ENCODE results near the gene ARRDC3. TPM values are rescaled to one million over a fixed set of nuclear protein-coding genes. Genes with fewer than 3 reads are reported as not detected.

Gene ARRDC3
- total RNA-seq, 2 donors from 2014 or later = 28.0 to 37.6 TPM

DNA sequence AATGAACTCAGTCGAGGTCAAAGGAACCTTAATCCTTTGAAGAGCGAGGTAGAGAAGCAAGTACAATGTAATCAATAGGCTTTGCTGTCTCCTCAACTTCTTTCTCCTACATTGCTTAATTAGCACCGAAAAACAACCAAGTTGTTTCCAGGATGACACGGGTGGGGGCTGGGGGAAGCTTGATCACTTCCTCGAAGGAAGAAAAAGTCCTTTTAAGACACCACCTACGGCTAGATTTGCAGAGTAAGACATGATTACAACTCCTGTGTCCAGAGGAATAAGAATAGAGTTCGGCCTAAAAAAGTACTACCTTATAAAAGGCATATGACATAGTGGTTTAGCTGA, 811 bp upstream of the ARRDC3 start:
- Histone ChIP-seq H3K27ac (peak overlapping the region; percentile 100), H3K27me3 (no peaks in the 10 kb centered on the region), H3K4me3 (peak overlapping the region; percentile 81), H3K9ac (ENCODE audit: low read depth in 2 of 2, low read length in 2 of 2) (peak overlapping the region; percentile 72 to 100), H3K36me3 (no peaks in the 10 kb centered on the region), H3K4me1 (peaks cover 7% of the 10 kb centered on the region), H3K9me3 (no peaks in the 10 kb centered on the region)
- TF ChIP-seq, protein P1, sequence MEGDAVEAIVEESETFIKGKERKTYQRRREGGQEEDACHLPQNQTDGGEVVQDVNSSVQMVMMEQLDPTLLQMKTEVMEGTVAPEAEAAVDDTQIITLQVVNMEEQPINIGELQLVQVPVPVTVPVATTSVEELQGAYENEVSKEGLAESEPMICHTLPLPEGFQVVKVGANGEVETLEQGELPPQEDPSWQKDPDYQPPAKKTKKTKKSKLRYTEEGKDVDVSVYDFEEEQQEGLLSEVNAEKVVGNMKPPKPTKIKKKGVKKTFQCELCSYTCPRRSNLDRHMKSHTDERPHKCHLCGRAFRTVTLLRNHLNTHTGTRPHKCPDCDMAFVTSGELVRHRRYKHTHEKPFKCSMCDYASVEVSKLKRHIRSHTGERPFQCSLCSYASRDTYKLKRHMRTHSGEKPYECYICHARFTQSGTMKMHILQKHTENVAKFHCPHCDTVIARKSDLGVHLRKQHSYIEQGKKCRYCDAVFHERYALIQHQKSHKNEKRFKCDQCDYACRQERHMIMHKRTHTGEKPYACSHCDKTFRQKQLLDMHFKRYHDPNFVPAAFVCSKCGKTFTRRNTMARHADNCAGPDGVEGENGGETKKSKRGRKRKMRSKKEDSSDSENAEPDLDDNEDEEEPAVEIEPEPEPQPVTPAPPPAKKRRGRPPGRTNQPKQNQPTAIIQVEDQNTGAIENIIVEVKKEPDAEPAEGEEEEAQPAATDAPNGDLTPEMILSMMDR (IDR thresholded peaks at IDR 0.05) = no peak
- DNase-seq = peak; percentile 57
- intact Hi-C loops (cut with DNase I) = loop anchor here (2.0 kb wide), 2 partner anchors 159 to 281 kb away; no protein-coding TSS in a partner anchor

DNA sequence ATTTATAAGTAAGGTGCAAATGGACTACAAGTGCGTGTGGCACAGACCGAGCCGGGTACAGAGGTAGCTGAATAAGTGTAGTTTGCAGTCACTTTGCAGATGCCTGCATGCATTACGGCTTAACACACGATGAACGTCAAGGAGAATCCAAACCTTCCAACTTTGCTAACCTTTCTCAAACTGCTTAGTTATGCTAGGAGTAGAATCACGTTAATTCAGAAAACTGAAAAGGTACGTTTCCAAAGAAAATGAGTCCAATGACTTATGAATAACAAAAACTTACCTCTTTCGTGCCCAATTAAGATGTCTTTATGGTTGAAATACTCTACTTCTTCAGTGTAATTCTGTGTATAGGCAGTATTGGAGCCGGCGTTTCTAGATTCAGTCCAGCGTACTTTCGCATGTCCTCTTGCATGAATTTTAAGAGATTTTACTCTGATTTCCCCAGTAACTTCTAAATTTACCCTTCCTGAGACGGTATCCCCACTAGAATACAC, 539 bp downstream of the ARRDC3 start:
- H3K9ac ChIP-seq (ENCODE audit: low read depth in 2 of 2, low read length in 2 of 2) = peak overlapping the region; percentile 72 to 100
- DNase-seq = peak; percentile 49
- H3K36me3 ChIP-seq = no peaks in the 10 kb centered on the region
- intact Hi-C loops (cut with DNase I) = no loop called here
- peak overlapping the region; percentile 81 for H3K4me3 ChIP-seq
- TF ChIP-seq, protein P1 (IDR thresholded peaks at IDR 0.05) = no peak
- peaks cover 11% of the 10 kb centered on the region for H3K4me1 ChIP-seq
- H3K27me3 ChIP-seq = no peaks in the 10 kb centered on the region
- peak overlapping the region; percentile 100 for H3K27ac ChIP-seq
- H3K9me3 ChIP-seq = no peaks in the 10 kb centered on the region

DNA sequence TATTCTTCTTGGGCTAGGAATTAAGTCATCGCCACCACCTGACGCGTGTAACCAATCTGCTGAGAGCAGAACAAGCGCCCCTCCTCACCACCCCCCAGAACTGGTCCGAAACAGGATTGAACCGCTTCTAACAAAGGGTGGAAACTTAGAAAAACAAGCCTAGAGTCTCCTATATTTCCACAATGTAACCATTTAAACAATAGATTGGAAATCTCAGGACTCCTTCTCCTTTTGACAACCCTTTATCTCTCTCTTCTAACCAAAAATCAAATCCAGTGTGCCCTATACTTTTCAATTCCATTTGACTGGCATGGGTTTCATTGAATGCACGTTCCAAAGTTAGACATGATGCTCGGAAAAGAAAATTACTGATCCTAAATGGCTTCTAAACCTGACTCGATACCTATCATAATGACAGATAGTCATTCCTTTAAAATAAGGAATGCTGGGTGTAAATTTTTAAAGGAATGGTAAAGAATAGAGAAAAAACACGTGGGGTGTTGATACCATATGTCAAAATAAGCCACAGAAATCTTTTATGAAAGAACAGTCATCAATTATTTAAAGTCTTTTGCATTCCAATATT, 1.2 kb downstream of the ARRDC3 start:
- no peaks in the 10 kb centered on the region for H3K27me3 ChIP-seq
- TF ChIP-seq, protein P1 (IDR thresholded peaks at IDR 0.05) = no peak
- intact Hi-C loops (cut with DNase I) = loop anchor here (2.0 kb wide), 1 partner anchor 101 kb away; no protein-coding TSS in a partner anchor

DNA sequence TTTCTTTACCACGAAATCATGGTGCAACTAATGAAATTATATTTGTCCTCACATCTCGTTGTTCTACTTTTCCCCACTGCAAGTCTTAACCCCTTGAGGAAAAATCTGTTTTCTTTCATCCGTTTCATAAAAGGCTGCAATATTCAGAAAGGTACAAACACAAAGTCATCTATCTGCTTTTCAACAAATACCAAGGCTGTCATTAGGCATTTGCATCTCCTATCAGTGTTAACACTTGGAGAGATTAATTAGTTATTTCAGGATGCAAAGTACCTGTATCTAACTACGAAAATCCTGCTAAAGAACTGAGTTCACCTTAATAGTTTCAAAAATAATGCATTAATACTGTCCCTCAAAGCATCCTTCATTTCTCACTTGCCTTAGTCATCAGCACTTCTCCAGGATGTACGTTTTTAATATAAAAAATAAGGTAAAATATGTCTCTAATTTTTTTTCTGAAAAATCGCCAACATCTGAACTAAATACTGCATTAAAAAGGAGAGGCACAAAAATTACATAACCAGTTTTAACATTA, 1.8 kb downstream of the ARRDC3 start:
- peaks cover 11% of the 10 kb centered on the region for H3K4me1 ChIP-seq
- H3K36me3 ChIP-seq = no peaks in the 10 kb centered on the region
- no peaks in the 10 kb centered on the region for H3K27me3 ChIP-seq
- TF ChIP-seq, protein P1 (IDR thresholded peaks at IDR 0.05) = no peak
- intact Hi-C loops (cut with DNase I) = loop anchor here (2.0 kb wide), 1 partner anchor 101 kb away; no protein-coding TSS in a partner anchor
- no peak for DNase-seq
- peak overlapping the region; percentile 72 to 100 for H3K9ac ChIP-seq (ENCODE audit: low read depth in 2 of 2, low read length in 2 of 2)
- H3K4me3 ChIP-seq = peak overlapping the region; percentile 81
- H3K27ac ChIP-seq = peak overlapping the region; percentile 100
- H3K9me3 ChIP-seq = no peaks in the 10 kb centered on the region

More for the DNA sequence above, 1.2 kb downstream of the ARRDC3 start:
- no peaks in the 10 kb centered on the region for H3K9me3 ChIP-seq
- peak overlapping the region; percentile 100 for H3K27ac ChIP-seq
- peaks cover 11% of the 10 kb centered on the region for H3K4me1 ChIP-seq
- no peaks in the 10 kb centered on the region for H3K36me3 ChIP-seq
- peak; percentile 91 for DNase-seq
- H3K9ac ChIP-seq (ENCODE audit: low read depth in 2 of 2, low read length in 2 of 2) = peak overlapping the region; percentile 72 to 100
- H3K4me3 ChIP-seq = peak overlapping the region; percentile 81

- no peaks in the 10 kb centered on the region for H3K36me3 ChIP-seq
- DNase-seq = peak; percentile 100
- TF ChIP-seq, protein P1 (IDR thresholded peaks at IDR 0.05) = no peak
- H3K4me1 ChIP-seq = peaks cover 11% of the 10 kb centered on the region
- peak overlapping the region; percentile 100 for H3K27ac ChIP-seq
- H3K27me3 ChIP-seq = no peaks in the 10 kb centered on the region
- H3K9ac ChIP-seq (ENCODE audit: low read depth in 2 of 2, low read length in 2 of 2) = peak overlapping the region; percentile 92 to 100
- peak overlapping the region; percentile 81 for H3K4me3 ChIP-seq
- H3K9me3 ChIP-seq = no peaks in the 10 kb centered on the region
- intact Hi-C loops (cut with DNase I) = loop anchor here (2.0 kb wide), 1 partner anchor 100 kb away; no protein-coding TSS in a partner anchor
These were observed 2.5 kb downstream of the ARRDC3 start for GRCh38 chr5:91380491-91381238.

Data from colonic mucosa (tissue), 4 donors.